ENCODE measurements around the gene LIME1. TPM values are rescaled to one million over a fixed set of nuclear protein-coding genes. Genes with fewer than 3 reads are reported as not detected.

The LIME1 gene
- total and polyA plus RNA-seq, 12 donors: 0.79 to 15.7 (median 3.0) TPM

- intact Hi-C loops (cut with DNase I): loop anchor here in 2 of 10 donors (10.0 kb wide), 1 partner anchor 202 kb away; the partner anchor contains the start of gene SAMD10 (in 2 of the 2)
- DNase-seq (peak; percentile 31 to 43), ATAC-seq (peak; percentile 21 to 76 (median 66))
- no peak for TF ChIP-seq CTCF (IDR thresholded peaks at IDR 0.05)
- Histone ChIP-seq H3K27me3 (no peaks in the 10 kb centered on the region), H3K36me3 (peaks cover 0 to 59% (median 19%) of the 10 kb centered on the region in 9 donors), H3K4me3 (no peak overlapping the region), H3K9me3 (no peaks in the 10 kb centered on the region), H3K4me1 (peaks cover 0 to 38% (median 14%) of the 10 kb centered on the region in 9 donors), H3K27ac (peak overlapping the region in 2 of 10 donors; percentile 48 to 51)
- 49 to 68% methylated on average over 19 to 20 of the region's 20 CpGs for WGBS, 2 donors
Observed at GRCh38 chr20:63772781-63773518, 36.5 kb downstream of the LIME1 start.

DNA sequence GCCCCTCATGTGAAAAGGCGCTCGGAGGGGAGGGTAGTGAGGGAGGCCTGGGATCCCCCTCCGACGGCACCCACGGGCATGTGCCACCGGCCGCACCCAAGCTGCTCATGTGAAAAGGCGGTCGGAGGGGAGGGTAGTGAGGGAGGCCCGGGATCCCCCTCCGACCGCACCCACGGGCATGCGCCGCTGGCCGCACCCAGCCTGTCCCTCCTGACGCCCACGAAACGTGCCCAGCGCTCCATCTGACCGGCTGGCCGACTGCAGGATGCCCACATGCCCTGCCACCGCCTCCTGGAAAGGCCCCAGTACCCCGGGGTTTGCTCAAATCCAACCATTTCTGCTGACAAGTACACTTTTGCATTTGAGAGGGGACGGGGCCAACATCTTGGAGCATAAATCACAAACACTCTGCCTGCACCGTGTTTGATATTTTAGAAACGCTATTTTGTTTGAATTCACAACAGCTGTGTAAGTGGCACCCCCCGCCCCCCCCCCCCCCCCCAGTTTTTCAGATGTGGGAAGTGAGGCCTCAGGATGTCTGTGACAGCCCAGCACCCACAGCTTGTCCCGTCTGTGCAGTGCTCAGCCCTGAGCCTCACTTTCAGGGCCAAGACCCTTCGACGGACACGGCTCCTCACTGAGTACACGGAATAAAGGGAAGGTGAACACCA, 37.2 kb downstream of the LIME1 start:
- ATAC-seq (no peak), DNase-seq (no peak)
- no peaks in the 10 kb centered on the region for H3K9me3 ChIP-seq
- peak overlapping the region in 1 of 10 donors; percentile 51 for H3K27ac ChIP-seq
- H3K27me3 ChIP-seq: no peaks in the 10 kb centered on the region
- intact Hi-C loops (cut with DNase I): loop anchor here in 2 of 10 donors (10.0 kb wide), 1 partner anchor 201 kb away; the partner anchor contains the start of gene SAMD10 (in 2 of the 2)
- no peak for TF ChIP-seq CTCF (IDR thresholded peaks at IDR 0.05)
- H3K4me3 ChIP-seq: no peak overlapping the region
- H3K4me1 ChIP-seq: peaks cover 0 to 38% (median 13%) of the 10 kb centered on the region in 9 donors
- peaks cover 0 to 52% (median 13%) of the 10 kb centered on the region in 9 donors for H3K36me3 ChIP-seq
- WGBS, 2 donors: 85 to 88% methylated on average over 33 of the region's 33 CpGs

DNA sequence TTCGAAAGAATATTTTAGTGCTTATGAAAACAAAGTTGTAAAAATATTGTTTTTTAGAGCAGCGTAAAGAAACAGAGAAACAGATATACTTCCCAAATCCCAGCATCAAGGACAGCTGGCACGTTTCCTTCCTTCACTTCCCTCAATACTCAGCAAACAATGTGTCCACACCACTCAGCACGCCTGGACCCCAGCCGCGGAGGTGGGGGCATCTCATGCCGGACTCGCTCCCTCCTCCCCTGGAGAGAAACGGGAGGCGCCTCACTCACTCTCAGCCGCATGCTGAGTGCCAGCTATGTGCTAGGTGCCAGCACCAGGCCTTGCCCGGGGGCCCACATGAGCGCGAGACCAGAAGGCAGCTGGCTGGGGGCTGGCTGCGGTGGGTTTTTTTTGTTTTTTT, 37.8 kb downstream of the LIME1 start:
- Histone ChIP-seq H3K9me3 (no peaks in the 10 kb centered on the region), H3K4me3 (no peak overlapping the region), H3K27me3 (no peaks in the 10 kb centered on the region), H3K4me1 (peaks cover 0 to 38% (median 13%) of the 10 kb centered on the region in 9 donors), H3K27ac (peak overlapping the region in 1 of 10 donors; percentile 6), H3K36me3 (peaks cover 0 to 46% (median 7%) of the 10 kb centered on the region in 9 donors)
- WGBS, 2 donors: 76% methylated on average over 15 of the region's 15 CpGs
- no peak for ATAC-seq
- DNase-seq: no peak
- TF ChIP-seq CTCF (IDR thresholded peaks at IDR 0.05): no peak
- intact Hi-C loops (cut with DNase I): loop anchor here in 2 of 10 donors (10.0 kb wide), 1 partner anchor 200 kb away; the partner anchor contains the start of gene SAMD10 (in 2 of the 2)
